ENCODE data around the gene KRTAP21-3.

Gene KRTAP21-3

GRCh38 chr21:30680586-30680985 lies 38.0 kb downstream of the KRTAP21-3 start:
- H3K36me3 ChIP-seq, result no peaks in the 10 kb centered on the region
- H3K27me3 ChIP-seq, result no peaks in the 10 kb centered on the region
- H3K27ac ChIP-seq, result no peak overlapping the region
- no peaks in the 10 kb centered on the region for H3K9me3 ChIP-seq
- no peak overlapping the region for H3K4me3 ChIP-seq (ENCODE audit: low read depth in 1 of 2, low read length in 1 of 2)
- TF ChIP-seq CTCF (IDR thresholded peaks at IDR 0.05), result no peak
- H3K4me1 ChIP-seq (ENCODE audit: control insufficient read depth in 1 of 2, insufficient read depth in 1 of 2, low read depth in 1 of 2, low read length in 1 of 2), result no peaks in the 10 kb centered on the region

DNA sequence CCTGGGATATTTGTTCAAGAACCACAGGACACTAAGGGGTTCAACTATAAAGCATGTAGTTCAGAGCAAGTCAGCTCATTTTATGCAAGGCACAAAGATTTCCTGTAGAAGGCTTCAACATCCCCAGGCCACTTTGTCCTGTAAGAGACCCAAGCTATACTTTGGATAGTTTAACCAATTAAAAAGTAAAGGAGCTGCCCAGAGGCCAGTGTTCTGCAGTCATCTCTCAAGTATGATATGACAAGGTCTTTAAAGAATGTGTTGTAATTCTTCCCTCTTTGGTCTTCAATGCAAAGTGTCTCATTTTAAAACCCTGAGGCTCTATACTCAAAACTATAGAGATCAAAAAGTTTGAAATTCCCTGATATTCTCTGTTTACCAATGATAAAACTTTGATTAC lies 41.8 kb downstream of the KRTAP21-3 start:
- Histone ChIP-seq H3K4me3 (ENCODE audit: low read depth in 1 of 2, low read length in 1 of 2) (no peak overlapping the region), H3K4me1 (ENCODE audit: control insufficient read depth in 1 of 2, insufficient read depth in 1 of 2, low read depth in 1 of 2, low read length in 1 of 2) (no peaks in the 10 kb centered on the region), H3K27ac (no peak overlapping the region), H3K9me3 (no peaks in the 10 kb centered on the region), H3K36me3 (no peaks in the 10 kb centered on the region), H3K27me3 (no peaks in the 10 kb centered on the region)
- no peak for TF ChIP-seq CTCF (IDR thresholded peaks at IDR 0.05)

- no peak overlapping the region for H3K4me3 ChIP-seq (ENCODE audit: low read depth in 1 of 2, low read length in 1 of 2)
- no peaks in the 10 kb centered on the region for H3K36me3 ChIP-seq
- no peak for TF ChIP-seq CTCF (IDR thresholded peaks at IDR 0.05)
- no peaks in the 10 kb centered on the region for H3K27me3 ChIP-seq
- H3K27ac ChIP-seq, result no peak overlapping the region
- H3K9me3 ChIP-seq, result no peaks in the 10 kb centered on the region
- H3K4me1 ChIP-seq (ENCODE audit: control insufficient read depth in 1 of 2, insufficient read depth in 1 of 2, low read depth in 1 of 2, low read length in 1 of 2), result no peaks in the 10 kb centered on the region
Observed at GRCh38 chr21:30674312-30674711, 44.3 kb downstream of the KRTAP21-3 start.

GRCh38 chr21:30672985-30673650 lies 45.5 kb downstream of the KRTAP21-3 start:
- Histone ChIP-seq H3K4me3 (ENCODE audit: low read depth in 1 of 2, low read length in 1 of 2) (no peak overlapping the region), H3K36me3 (no peaks in the 10 kb centered on the region), H3K4me1 (ENCODE audit: control insufficient read depth in 1 of 2, insufficient read depth in 1 of 2, low read depth in 1 of 2, low read length in 1 of 2) (no peaks in the 10 kb centered on the region), H3K27ac (no peak overlapping the region), H3K27me3 (no peaks in the 10 kb centered on the region), H3K9me3 (no peaks in the 10 kb centered on the region)
- TF ChIP-seq CTCF (IDR thresholded peaks at IDR 0.05), result no peak

GRCh38 chr21:30668776-30669175 lies 49.8 kb downstream of the KRTAP21-3 start:
- Histone ChIP-seq H3K27ac (no peak overlapping the region), H3K4me1 (ENCODE audit: control insufficient read depth in 1 of 2, insufficient read depth in 1 of 2, low read depth in 1 of 2, low read length in 1 of 2) (no peaks in the 10 kb centered on the region), H3K27me3 (no peaks in the 10 kb centered on the region), H3K9me3 (no peaks in the 10 kb centered on the region), H3K4me3 (ENCODE audit: low read depth in 1 of 2, low read length in 1 of 2) (no peak overlapping the region), H3K36me3 (no peaks in the 10 kb centered on the region)
- TF ChIP-seq CTCF (IDR thresholded peaks at IDR 0.05), result no peak
